Gastrocnemius medialis (tissue), 4 donors: Measurements from ENCODE around the gene TTYH2.
"Not testable (repeated sequence)": the region's sequence is repeated elsewhere in the genome, so short reads cannot be mapped to it uniquely, and the experiment has no call there.

ENCODE experiments used
- POLR2A ChIP-seq, 2 donors: fragments of 450-650 bp; IDR thresholded peaks; one replicate each; pipeline ENCODE4 v1.6.1; 2017; ENCODE audit warnings: antibody characterized with exemption in 2 of 2, mild to moderate bottlenecking in 2 of 2, moderate library complexity in 2 of 2
- TF ChIP-seq, protein P1 (sequence below), 5 experiments: fragments of 450-650 bp in 3 of 5; fragments of 200-600 bp in 2 of 5; sonication (generic) in 2 of 5; IDR thresholded peaks in 4 of 5; conservative IDR thresholded peaks in 1 of 5; 1 replicate in 4 of 5; 2 replicates in 1 of 5; pipeline ENCODE4 v1.5.1; 2016 to 2019; ENCODE audit warnings: antibody characterized with exemption in 5 of 5, mild to moderate bottlenecking in 3 of 5, moderate library complexity in 3 of 5

GRCh38 chr17:74282274-74282586, 68.9 kb downstream of the TTYH2 start:
- TF ChIP-seq POLR2A (IDR thresholded peaks at IDR 0.05) = not testable (repeated sequence)
- TF ChIP-seq, protein P1, sequence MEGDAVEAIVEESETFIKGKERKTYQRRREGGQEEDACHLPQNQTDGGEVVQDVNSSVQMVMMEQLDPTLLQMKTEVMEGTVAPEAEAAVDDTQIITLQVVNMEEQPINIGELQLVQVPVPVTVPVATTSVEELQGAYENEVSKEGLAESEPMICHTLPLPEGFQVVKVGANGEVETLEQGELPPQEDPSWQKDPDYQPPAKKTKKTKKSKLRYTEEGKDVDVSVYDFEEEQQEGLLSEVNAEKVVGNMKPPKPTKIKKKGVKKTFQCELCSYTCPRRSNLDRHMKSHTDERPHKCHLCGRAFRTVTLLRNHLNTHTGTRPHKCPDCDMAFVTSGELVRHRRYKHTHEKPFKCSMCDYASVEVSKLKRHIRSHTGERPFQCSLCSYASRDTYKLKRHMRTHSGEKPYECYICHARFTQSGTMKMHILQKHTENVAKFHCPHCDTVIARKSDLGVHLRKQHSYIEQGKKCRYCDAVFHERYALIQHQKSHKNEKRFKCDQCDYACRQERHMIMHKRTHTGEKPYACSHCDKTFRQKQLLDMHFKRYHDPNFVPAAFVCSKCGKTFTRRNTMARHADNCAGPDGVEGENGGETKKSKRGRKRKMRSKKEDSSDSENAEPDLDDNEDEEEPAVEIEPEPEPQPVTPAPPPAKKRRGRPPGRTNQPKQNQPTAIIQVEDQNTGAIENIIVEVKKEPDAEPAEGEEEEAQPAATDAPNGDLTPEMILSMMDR (IDR thresholded peaks at IDR 0.05 in 4 of 5, conservative IDR thresholded peaks at IDR 0.05 in 1 of 5) = not testable (repeated sequence)
